Spleen (tissue), 11 donors: ENCODE results near the gene TREH. TPM values are rescaled to one million over a fixed set of nuclear protein-coding genes. Genes with fewer than 3 reads are reported as not detected.

Experiments
- DNase-seq: peaks from one replicate; pipeline ENCODE4 v3.0.0-alpha.2; 2020
- H3K27ac ChIP-seq, 8 donors: fragments of 200-600 bp; sonication (generic) in 7 of 8; 1 replicate in 4 of 8; 2 replicates in 4 of 8; pipeline versions ENCODE4 v1.5.0 to v1.8.0; 2016 to 2021; ENCODE audit warnings: inconsistent platforms in 4 of 8, mild to moderate bottlenecking in 4 of 8, moderate library complexity in 1 of 8
- H3K27me3 ChIP-seq, 7 donors: fragments of 200-600 bp; sonication (generic) in 6 of 7; replicated peaks in 1 of 7; 1 replicate in 4 of 7; 2 replicates in 3 of 7; pipeline versions ENCODE4 v1.5.0 to v1.8.0; 2016 to 2021; ENCODE audit warnings: inconsistent platforms in 3 of 7, mild to moderate bottlenecking in 1 of 7
- H3K36me3 ChIP-seq, 6 donors: fragments of 200-600 bp; sonication (generic) in 5 of 6; 1 replicate in 4 of 6; 2 replicates in 2 of 6; pipeline versions ENCODE4 v1.5.0 to v1.8.0; 2016 to 2021; ENCODE audit warnings: inconsistent platforms in 2 of 6
- H3K4me1 ChIP-seq, 6 donors: fragments of 200-600 bp; sonication (generic) in 5 of 6; 1 replicate in 3 of 6; 2 replicates in 3 of 6; pipeline versions ENCODE4 v1.5.0 to v1.8.0; 2016 to 2021; ENCODE audit warnings: inconsistent platforms in 3 of 6
- H3K4me3 ChIP-seq, 8 donors: fragments of 200-600 bp; sonication (generic) in 7 of 8; 1 replicate in 4 of 8; 2 replicates in 4 of 8; pipeline versions ENCODE4 v1.5.0 to v1.8.0; 2016 to 2021; ENCODE audit warnings: inconsistent platforms in 4 of 8, mild to moderate bottlenecking in 4 of 8, moderate library complexity in 2 of 8
- H3K9me3 ChIP-seq, 8 donors: fragments of 200-600 bp; sonication (generic) in 7 of 8; 1 replicate in 4 of 8; 2 replicates in 4 of 8; pipeline versions ENCODE4 v1.5.0 to v1.8.0; 2016 to 2021; ENCODE audit warnings: inconsistent platforms in 4 of 8
- POLR2A ChIP-seq, 3 donors: fragments of 450-650 bp; IDR thresholded peaks; one replicate each; pipeline ENCODE4 v1.5.1; 2017; ENCODE audit warnings: antibody characterized with exemption in 3 of 3, mild to moderate bottlenecking in 1 of 3
- POLR2AphosphoS5 ChIP-seq, 3 donors: sonication (generic); formaldehyde crosslinking; IDR thresholded peaks; one replicate each; pipeline ENCODE4 v1.5.1; 2017; ENCODE audit warnings: antibody characterized with exemption in 3 of 3
- WGBS, 5 donors: extraction: QIAGEN DNeasy Blood & Tissue Kit in 3 of 5; methylation state at CpG; one replicate each; pipeline versions ENCODE4 v1.1.5 to v1.1.7; 2013 to 2018; 5-methylcytosine and 5-hydroxymethylcytosine counted together
- intact Hi-C: fragments of 100-400 bp; cut with DNase I; formaldehyde crosslinking; loops from one replicate; pipeline ENCODE4 v1.15.0; 2023; ENCODE audit warnings: low total_unique reads
- polyA plus RNA-seq, 3 donors: library from polyadenylated mRNA; stranded (reverse); fragments of 200-250 nt; gene quantifications; one replicate each; pipeline ENCODE4 v1.2.1, GENCODE V29; 2013
- total RNA-seq, 7 donors: library from RNA; depleted of rRNA in 3 of 7; stranded (reverse); fragments of >200 nt in 3 of 7; fragmentation: NEBNext Ultra II Directional in 4 of 7; extraction: Animal tissue kit (Norgen Biotek cat#: 25700) in 4 of 7; gene quantifications; one replicate each; pipeline versions ENCODE4 v1.1.0 to v1.2.1, GENCODE V29; 2016 to 2021
- TF ChIP-seq, protein P1 (sequence below), 11 experiments: fragments of 200-600 bp in 7 of 11; fragments of 450-650 bp in 4 of 11; sonication (generic) in 4 of 11; IDR thresholded peaks in 8 of 11; conservative IDR thresholded peaks in 3 of 11; 1 replicate in 7 of 11; 2 replicates in 4 of 11; pipeline versions ENCODE4 v1.4.0 to v1.8.0; 2016 to 2021; ENCODE audit warnings: antibody characterized with exemption in 11 of 11, inconsistent platforms in 4 of 11, mild to moderate bottlenecking in 1 of 11
- donor health status: healthy with polysubstance abuse.
- donor health status: DM: no; HTN: no; CAD: no; lungs with moderate emphysema.
- donor health status: DM: no; HTN: no; CAD: no.
- donor health status: Bipolar disorder and iron deficiency.
- donor health status: healthy.
- donor health status: DM: no; HTN: no; CAD: no.
- donor health status: DM: yes; HTN: yes; CAD: no.

TREH gene
- total and polyA plus RNA-seq, 10 donors = 0.33 to 2.3 (median 2.0) TPM; not detected in 7

DNA sequence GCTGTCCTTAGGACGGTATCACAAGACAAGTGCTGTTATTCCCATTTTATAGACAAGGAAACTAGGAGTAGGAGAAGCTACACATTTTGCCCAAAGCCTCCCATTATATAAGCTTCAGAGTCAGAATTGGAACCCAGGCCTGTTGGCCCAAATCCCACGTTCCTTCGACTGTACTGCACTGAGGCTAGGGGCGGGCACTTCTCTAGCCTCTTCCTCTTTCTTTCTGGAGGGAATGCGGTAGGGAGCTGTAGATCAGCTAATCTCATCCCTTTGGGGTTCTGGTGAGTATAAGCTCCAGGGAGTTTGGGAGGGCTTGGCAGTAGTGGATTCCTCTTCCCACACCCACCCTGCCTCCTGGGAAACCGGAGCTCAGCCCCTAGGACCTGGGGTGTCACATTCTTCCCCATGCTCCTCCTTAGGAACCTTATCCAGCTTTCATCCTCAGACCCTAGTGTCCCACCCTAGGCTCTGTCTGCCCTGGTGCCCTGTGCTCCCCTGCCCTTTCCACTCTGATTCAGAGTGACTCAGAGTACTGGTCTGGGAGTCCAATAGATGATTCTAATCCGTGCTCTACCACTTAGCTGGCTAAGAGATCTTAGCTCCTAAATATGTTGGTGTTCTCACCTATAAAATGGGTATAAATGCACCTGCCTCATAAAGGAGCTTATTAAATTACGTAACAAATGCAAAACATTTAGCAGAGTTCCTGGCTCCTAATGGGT lies 42.7 kb downstream of the TREH start:
- no peak for DNase-seq
- H3K27me3 ChIP-seq = peaks cover 0 to 11% (median 0%) of the 10 kb centered on the region in 7 donors
- no peak overlapping the region for H3K27ac ChIP-seq
- intact Hi-C loops = no loop called here
- H3K9me3 ChIP-seq = no peaks in the 10 kb centered on the region
- 63 to 86% (median 72%) methylated on average over 8 of the region's 8 CpGs for WGBS, 5 donors
- TF ChIP-seq POLR2A (IDR thresholded peaks at IDR 0.05) = no peak
- TF ChIP-seq, protein P1, sequence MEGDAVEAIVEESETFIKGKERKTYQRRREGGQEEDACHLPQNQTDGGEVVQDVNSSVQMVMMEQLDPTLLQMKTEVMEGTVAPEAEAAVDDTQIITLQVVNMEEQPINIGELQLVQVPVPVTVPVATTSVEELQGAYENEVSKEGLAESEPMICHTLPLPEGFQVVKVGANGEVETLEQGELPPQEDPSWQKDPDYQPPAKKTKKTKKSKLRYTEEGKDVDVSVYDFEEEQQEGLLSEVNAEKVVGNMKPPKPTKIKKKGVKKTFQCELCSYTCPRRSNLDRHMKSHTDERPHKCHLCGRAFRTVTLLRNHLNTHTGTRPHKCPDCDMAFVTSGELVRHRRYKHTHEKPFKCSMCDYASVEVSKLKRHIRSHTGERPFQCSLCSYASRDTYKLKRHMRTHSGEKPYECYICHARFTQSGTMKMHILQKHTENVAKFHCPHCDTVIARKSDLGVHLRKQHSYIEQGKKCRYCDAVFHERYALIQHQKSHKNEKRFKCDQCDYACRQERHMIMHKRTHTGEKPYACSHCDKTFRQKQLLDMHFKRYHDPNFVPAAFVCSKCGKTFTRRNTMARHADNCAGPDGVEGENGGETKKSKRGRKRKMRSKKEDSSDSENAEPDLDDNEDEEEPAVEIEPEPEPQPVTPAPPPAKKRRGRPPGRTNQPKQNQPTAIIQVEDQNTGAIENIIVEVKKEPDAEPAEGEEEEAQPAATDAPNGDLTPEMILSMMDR (IDR thresholded peaks at IDR 0.05 in 8 of 11, conservative IDR thresholded peaks at IDR 0.05 in 3 of 11) = no peak
- TF ChIP-seq POLR2AphosphoS5 (IDR thresholded peaks at IDR 0.05) = no peak
- H3K4me1 ChIP-seq = peaks cover 0 to 18% (median 12%) of the 10 kb centered on the region in 6 donors
- peaks cover 0 to 100% (median 17%) of the 10 kb centered on the region in 6 donors for H3K36me3 ChIP-seq
- no peak overlapping the region for H3K4me3 ChIP-seq

DNA sequence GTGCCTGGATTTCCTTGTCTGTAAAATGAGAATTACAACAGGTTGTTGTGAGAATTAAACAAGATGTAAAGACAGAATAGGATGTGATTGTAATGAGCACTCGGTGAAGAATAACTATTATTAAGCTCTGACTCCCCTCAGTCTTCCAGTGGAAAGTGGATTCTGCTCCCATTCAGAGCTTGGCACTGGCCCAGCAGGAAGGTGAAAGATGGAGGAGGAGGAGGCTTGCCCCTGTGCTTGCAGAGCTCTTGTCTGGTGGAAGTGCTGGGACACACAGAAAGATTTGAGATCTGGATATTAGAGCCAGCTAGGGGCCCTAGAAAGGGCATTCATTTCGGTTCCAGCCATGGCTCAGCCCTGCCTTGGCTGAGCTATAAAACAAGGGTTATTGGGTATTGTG lies 43.8 kb downstream of the TREH start:
- H3K9me3 ChIP-seq = no peaks in the 10 kb centered on the region
- WGBS, 5 donors = 75 to 91% (median 87%) methylated on average over 2 of the region's 2 CpGs
- intact Hi-C loops = no loop called here
- no peak for TF ChIP-seq POLR2AphosphoS5 (IDR thresholded peaks at IDR 0.05)
- TF ChIP-seq, protein P1 (IDR thresholded peaks at IDR 0.05 in 8 of 11, conservative IDR thresholded peaks at IDR 0.05 in 3 of 11) = no peak
- TF ChIP-seq POLR2A (IDR thresholded peaks at IDR 0.05) = no peak
- no peak for DNase-seq
- no peak overlapping the region for H3K4me3 ChIP-seq
- H3K27ac ChIP-seq = no peak overlapping the region
- H3K36me3 ChIP-seq = peaks cover 0 to 99% (median 20%) of the 10 kb centered on the region in 6 donors
- H3K27me3 ChIP-seq = peaks cover 0 to 11% (median 0%) of the 10 kb centered on the region in 7 donors
- H3K4me1 ChIP-seq = peaks cover 0 to 19% (median 13%) of the 10 kb centered on the region in 6 donors

DNA sequence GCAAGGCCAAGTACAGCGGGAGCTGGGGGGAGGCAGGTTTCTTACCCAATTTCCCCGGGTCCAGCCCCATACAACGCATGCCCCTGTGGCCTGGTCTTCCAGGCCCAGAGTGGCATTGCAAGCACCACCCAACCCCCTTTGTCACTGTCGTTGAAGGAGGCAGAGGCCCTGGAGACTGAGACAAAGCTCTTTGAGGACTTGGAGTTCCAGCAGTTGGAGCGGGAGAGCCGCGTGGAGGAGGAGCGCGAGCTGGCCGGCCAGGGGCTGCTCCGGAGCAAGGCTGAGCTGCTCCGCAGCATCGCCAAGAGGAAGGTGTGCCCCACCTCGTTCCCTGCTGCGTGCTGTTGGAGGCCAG lies 44.2 kb downstream of the TREH start:
- Histone ChIP-seq H3K4me1 (peaks cover 0 to 24% (median 13%) of the 10 kb centered on the region in 6 donors), H3K27me3 (peaks cover 0 to 11% (median 0%) of the 10 kb centered on the region in 7 donors), H3K36me3 (peaks cover 0 to 97% (median 20%) of the 10 kb centered on the region in 6 donors), H3K27ac (peak overlapping the region in 5 of 8 donors; percentile 1 to 42 (median 4)), H3K9me3 (no peaks in the 10 kb centered on the region), H3K4me3 (peak overlapping the region in 1 of 8 donors; percentile 50)
- WGBS, 5 donors = 67 to 81% (median 73%) methylated on average over 13 to 15 of the region's 15 CpGs
- intact Hi-C loops = no loop called here
- DNase-seq = no peak
- TF ChIP-seq, protein P1 (IDR thresholded peaks at IDR 0.05 in 8 of 11, conservative IDR thresholded peaks at IDR 0.05 in 3 of 11) = no peak
- no peak for TF ChIP-seq POLR2A (IDR thresholded peaks at IDR 0.05)
- no peak for TF ChIP-seq POLR2AphosphoS5 (IDR thresholded peaks at IDR 0.05)

DNA sequence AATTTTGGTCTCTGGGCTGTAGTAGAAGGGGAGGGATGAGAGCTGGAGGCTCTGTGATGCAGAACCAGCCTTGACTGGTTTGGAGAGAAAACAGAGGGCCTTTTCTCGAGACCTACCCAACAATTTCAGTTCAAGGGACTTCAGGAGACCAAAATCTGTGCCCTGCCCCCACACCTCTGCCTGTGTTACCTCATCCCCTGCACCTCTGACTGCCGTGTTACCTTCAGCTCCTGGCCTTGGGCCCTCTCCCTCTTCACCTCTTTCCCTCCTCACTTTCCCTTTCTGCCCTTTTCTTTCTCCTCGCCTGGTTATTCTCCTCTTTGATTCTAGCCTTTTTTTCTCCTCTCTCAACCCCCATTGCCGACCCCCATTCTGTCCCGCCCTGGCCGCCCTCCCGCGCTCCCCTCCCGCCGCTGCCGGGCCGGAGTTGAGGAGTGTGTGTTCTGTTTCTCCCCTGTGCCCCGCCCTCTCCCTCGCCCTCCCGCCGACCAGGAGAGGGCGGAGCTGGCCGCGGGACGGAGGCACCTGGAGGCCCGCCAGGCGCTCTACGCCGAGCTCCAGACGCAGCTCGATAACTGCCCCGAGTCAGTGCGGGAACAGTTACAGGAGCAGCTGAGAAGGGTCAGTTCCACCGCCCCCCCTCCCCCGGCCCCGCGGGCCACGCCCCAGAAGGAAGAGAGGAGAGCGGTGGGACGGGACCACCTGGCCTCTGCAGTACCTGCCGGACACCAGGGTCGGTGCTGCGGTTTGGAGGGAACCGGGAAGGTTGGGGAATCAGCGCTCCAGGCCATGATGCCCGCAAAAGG lies 44.8 kb downstream of the TREH start:
- 52 to 77% (median 56%) methylated on average over 36 to 41 of the region's 41 CpGs for WGBS, 5 donors
- Histone ChIP-seq H3K4me3 (peak overlapping the region in 1 of 8 donors; percentile 50), H3K4me1 (peaks cover 0 to 29% (median 13%) of the 10 kb centered on the region in 6 donors), H3K27me3 (peaks cover 0 to 11% (median 0%) of the 10 kb centered on the region in 7 donors), H3K27ac (peak overlapping the region in 5 of 8 donors; percentile 1 to 42 (median 4)), H3K9me3 (no peaks in the 10 kb centered on the region), H3K36me3 (peaks cover 0 to 97% (median 20%) of the 10 kb centered on the region in 6 donors)
- intact Hi-C loops = no loop called here
- peak in 2 of 3 donors; percentile 38 to 58 for TF ChIP-seq POLR2AphosphoS5 (IDR thresholded peaks at IDR 0.05)
- TF ChIP-seq, protein P1 (IDR thresholded peaks at IDR 0.05 in 8 of 11, conservative IDR thresholded peaks at IDR 0.05 in 3 of 11) = peak in 1 of 11 experiments; percentile 12
- TF ChIP-seq POLR2A (IDR thresholded peaks at IDR 0.05) = no peak
- DNase-seq = no peak
